HEK293 (cell line): ENCODE measurements around the gene PLAC8L1.

Experiments used
- CTCF ChIA-PET: fragments of 350-600 bp; formaldehyde crosslinking; extraction: SDS; loops from one replicate; lab custom pipeline; 2021; ENCODE audit warnings: antibody characterized with exemption; lab: Yijun Ruan, JAX
- POLR2A ChIA-PET: fragments of 300-600 bp; formaldehyde crosslinking; extraction: SDS; loops from one replicate; lab custom pipeline; 2020; ENCODE audit warnings: antibody characterized with exemption, inconsistent platforms; lab: Yijun Ruan, JAX
- H3K27ac ChIP-seq: fragments of 200-500 bp; sonication (Bioruptor generic); 2 replicates; pipeline ENCODE4 v1.5.1; 2014; ENCODE audit warnings: low read depth, low read length, control low read depth, inconsistent platforms; ENCODE audit errors: extremely low read depth
- H3K36me3 ChIP-seq, 2 experiments: fragments of 200-500 bp in 1 of 2; sonication (Bioruptor generic) in 1 of 2; 1 replicate in 1 of 2; 2 replicates in 1 of 2; pipeline ENCODE4 v1.5.1; 2014 to 2017; ENCODE audit warnings: inconsistent platforms in 2 of 2, low read length in 2 of 2; ENCODE audit not compliant: control insufficient read depth in 2 of 2, insufficient read depth in 1 of 2
- H3K4me1 ChIP-seq: fragments of 200-500 bp; sonication (Bioruptor generic); 2 replicates; pipeline ENCODE4 v1.5.1; 2014; ENCODE audit warnings: mild to moderate bottlenecking, low read length, inconsistent platforms; ENCODE audit not compliant: control insufficient read depth, insufficient read depth
- H3K4me3 ChIP-seq: 2 replicates; pipeline ENCODE4 v1.5.1; 2011; ENCODE audit warnings: low read depth, mild to moderate bottlenecking, control low read depth, low read length, moderate library complexity
- H3K9me3 ChIP-seq: fragments of 200-500 bp; sonication (Bioruptor generic); 2 replicates; pipeline ENCODE4 v1.5.1; 2014; ENCODE audit warnings: low read depth, low read length, inconsistent platforms; ENCODE audit not compliant: control insufficient read depth, insufficient read depth
- BCL11A ChIP-seq: fragments of 450-650 bp; formaldehyde crosslinking; IDR thresholded peaks from 2 replicates; pipeline ENCODE4 v1.5.1; 2016; ENCODE audit warnings: low read depth, missing biosample characterization, missing genetic modification characterization
- CTCF ChIP-seq: fragments of 450-650 bp; formaldehyde crosslinking; IDR thresholded peaks from 2 replicates; pipeline ENCODE4 v1.5.1; 2016; ENCODE audit warnings: missing biosample characterization, missing genetic modification characterization
- GFI1B ChIP-seq: fragments of 450-650 bp; formaldehyde crosslinking; IDR thresholded peaks from 2 replicates; pipeline ENCODE4 v1.5.1; 2016; ENCODE audit warnings: missing biosample characterization, missing genetic modification characterization
- GLIS1 ChIP-seq: fragments of 450-650 bp; formaldehyde crosslinking; IDR thresholded peaks from 2 replicates; pipeline ENCODE4 v1.5.1; 2016; ENCODE audit warnings: missing biosample characterization, missing genetic modification characterization
- INSM2 ChIP-seq: fragments of 450-650 bp; formaldehyde crosslinking; IDR thresholded peaks from 2 replicates; pipeline ENCODE4 v1.5.1; 2016; ENCODE audit warnings: missing biosample characterization, missing genetic modification characterization
- MEIS1 ChIP-seq: sonication (generic); formaldehyde crosslinking; IDR thresholded peaks from 2 replicates; pipeline ENCODE4 v1.8.1; 2022; ENCODE audit warnings: missing genetic modification reagents, mild to moderate bottlenecking, borderline replicate concordance
- REPIN1 ChIP-seq: fragments of 450-650 bp; formaldehyde crosslinking; IDR thresholded peaks from 2 replicates; pipeline ENCODE4 v1.5.1; 2017; ENCODE audit warnings: missing biosample characterization, missing genetic modification characterization, low read depth
- ZBTB21 ChIP-seq: fragments of 450-650 bp; formaldehyde crosslinking; IDR thresholded peaks from 2 replicates; pipeline ENCODE4 v1.5.1; 2017; ENCODE audit warnings: missing biosample characterization, missing genetic modification characterization
- ZBTB6 ChIP-seq: fragments of 450-650 bp; formaldehyde crosslinking; IDR thresholded peaks from 2 replicates; pipeline ENCODE4 v1.5.1; 2017; ENCODE audit warnings: missing biosample characterization, missing genetic modification characterization
- ZFP37 ChIP-seq: fragments of 450-650 bp; formaldehyde crosslinking; IDR thresholded peaks from 2 replicates; pipeline ENCODE4 v1.5.1; 2016; ENCODE audit warnings: missing biosample characterization, missing genetic modification characterization
- ZFP41 ChIP-seq: fragments of 450-650 bp; formaldehyde crosslinking; IDR thresholded peaks from 2 replicates; pipeline ENCODE4 v1.5.1; 2016; ENCODE audit warnings: missing biosample characterization, missing genetic modification characterization, borderline replicate concordance
- ZNF121 ChIP-seq: fragments of 450-650 bp; formaldehyde crosslinking; IDR thresholded peaks from 2 replicates; pipeline ENCODE4 v1.5.1; 2016; ENCODE audit warnings: missing biosample characterization, missing genetic modification characterization
- ZNF146 ChIP-seq: fragments of 450-650 bp; formaldehyde crosslinking; IDR thresholded peaks from 2 replicates; pipeline ENCODE4 v1.5.1; 2016; ENCODE audit warnings: missing biosample characterization, missing genetic modification characterization
- ZNF2 ChIP-seq: fragments of 450-650 bp; formaldehyde crosslinking; IDR thresholded peaks from 2 replicates; pipeline ENCODE4 v1.5.1; 2016; ENCODE audit warnings: missing biosample characterization, missing genetic modification characterization
- ZNF26 ChIP-seq: fragments of 450-650 bp; formaldehyde crosslinking; IDR thresholded peaks from 2 replicates; pipeline ENCODE4 v1.5.1; 2016; ENCODE audit warnings: missing biosample characterization, missing genetic modification characterization
- ZNF354C ChIP-seq: fragments of 450-650 bp; formaldehyde crosslinking; IDR thresholded peaks from 2 replicates; pipeline ENCODE4 v1.5.1; 2016; ENCODE audit warnings: missing biosample characterization, missing genetic modification characterization, low read depth, borderline replicate concordance
- ZNF426 ChIP-seq: fragments of 450-650 bp; formaldehyde crosslinking; IDR thresholded peaks from 2 replicates; pipeline ENCODE4 v1.5.1; 2017; ENCODE audit warnings: missing biosample characterization, missing genetic modification characterization, mild to moderate bottlenecking, inconsistent platforms, moderate library complexity
- ZNF596 ChIP-seq: fragments of 450-650 bp; IDR thresholded peaks from 2 replicates; pipeline ENCODE4 v1.5.0; 2018; ENCODE audit warnings: missing biosample characterization, mild to moderate bottlenecking, missing genetic modification characterization, moderate library complexity
- ZNF624 ChIP-seq: fragments of 450-650 bp; formaldehyde crosslinking; IDR thresholded peaks from 2 replicates; pipeline ENCODE4 v1.5.1; 2017; ENCODE audit warnings: missing biosample characterization, missing genetic modification characterization
- ZNF670 ChIP-seq: fragments of 450-650 bp; formaldehyde crosslinking; IDR thresholded peaks from 2 replicates; pipeline ENCODE4 v1.5.1; 2016; ENCODE audit warnings: missing biosample characterization, missing genetic modification characterization, low read depth
- ZNF792 ChIP-seq: fragments of 450-650 bp; formaldehyde crosslinking; IDR thresholded peaks from 2 replicates; pipeline ENCODE4 v1.5.1; 2016; ENCODE audit warnings: missing biosample characterization, missing genetic modification characterization
- ZSCAN5A ChIP-seq: fragments of 450-650 bp; formaldehyde crosslinking; IDR thresholded peaks from 2 replicates; pipeline ENCODE4 v1.5.1; 2016; ENCODE audit warnings: missing biosample characterization, missing genetic modification characterization
- TF ChIP-seq, protein P1 (sequence below): fragments of 450-650 bp; formaldehyde crosslinking; IDR thresholded peaks from 2 replicates; pipeline ENCODE4 v1.5.1; 2016; ENCODE audit warnings: missing biosample characterization, missing genetic modification characterization
- TF ChIP-seq, protein P2 (sequence below): fragments of 450-650 bp; IDR thresholded peaks from 2 replicates; pipeline ENCODE4 v1.5.1; 2018; ENCODE audit warnings: missing biosample characterization, missing genetic modification characterization
- TF ChIP-seq, protein P3 (sequence below): fragments of 450-650 bp; formaldehyde crosslinking; IDR thresholded peaks from 2 replicates; pipeline ENCODE4 v1.5.1; 2017; ENCODE audit warnings: missing biosample characterization, missing genetic modification characterization

Gene PLAC8L1

GRCh38 chr5:146101646-146102045 is 3.7 kb downstream of the PLAC8L1 start:
- Histone ChIP-seq H3K4me3 (no peak overlapping the region), H3K36me3 (peaks cover 0 to 5% of the 10 kb centered on the region in 2 experiments; a peak in 1 of 3 replicates), H3K9me3 (no peaks in the 10 kb centered on the region), H3K27ac (no peak overlapping the region), H3K4me1 (no peaks in the 10 kb centered on the region)
- ChIA-PET CTCF (no interaction called here), POLR2A (interaction anchor here (0.6 kb wide), 1 partner anchor 1225 kb away, joined by 5 read pairs; no protein-coding TSS in a partner anchor)
- TF ChIP-seq ZBTB6 (tag by site-specific recombination) (no peak), ZNF596 (tag by site-specific recombination) (no peak), ZNF146 (tag by site-specific recombination) (no peak), REPIN1 (tag by site-specific recombination) (no peak), ZNF2 (tag by site-specific recombination) (no peak), BCL11A (tag by site-specific recombination) (no peak), CTCF (tag by site-specific recombination) (no peak), ZNF670 (tag by site-specific recombination) (no peak), ZNF121 (tag by site-specific recombination) (no peak), ZNF426 (tag by site-specific recombination) (no peak), ZNF624 (tag by site-specific recombination) (no peak), ZSCAN5A (tag by site-specific recombination) (no peak), GLIS1 (no peak), ZFP41 (tag by site-specific recombination) (no peak), ZNF354C (no peak), GFI1B (no peak), ZFP37 (tag by site-specific recombination) (no peak), MEIS1 (CRISPR knock-in tag) (no peak)
- TF ChIP-seq, protein P1, sequence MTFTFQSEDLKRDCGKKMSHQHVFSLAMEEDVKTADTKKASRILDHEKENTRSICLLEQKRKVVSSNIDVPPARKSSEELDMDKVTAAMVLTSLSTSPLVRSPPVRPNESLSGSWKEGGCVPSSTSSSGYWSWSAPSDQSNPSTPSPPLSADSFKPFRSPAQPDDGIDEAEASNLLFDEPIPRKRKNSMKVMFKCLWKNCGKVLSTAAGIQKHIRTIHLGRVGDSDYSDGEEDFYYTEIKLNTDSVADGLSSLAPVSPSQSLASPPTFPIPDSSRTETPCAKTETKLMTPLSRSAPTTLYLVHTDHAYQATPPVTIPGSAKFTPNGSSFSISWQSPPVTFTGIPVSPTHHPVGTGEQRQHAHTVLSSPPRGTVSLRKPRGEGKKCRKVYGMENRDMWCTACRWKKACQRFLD (tag by site-specific recombination): no peak
- TF ChIP-seq, protein P2, sequence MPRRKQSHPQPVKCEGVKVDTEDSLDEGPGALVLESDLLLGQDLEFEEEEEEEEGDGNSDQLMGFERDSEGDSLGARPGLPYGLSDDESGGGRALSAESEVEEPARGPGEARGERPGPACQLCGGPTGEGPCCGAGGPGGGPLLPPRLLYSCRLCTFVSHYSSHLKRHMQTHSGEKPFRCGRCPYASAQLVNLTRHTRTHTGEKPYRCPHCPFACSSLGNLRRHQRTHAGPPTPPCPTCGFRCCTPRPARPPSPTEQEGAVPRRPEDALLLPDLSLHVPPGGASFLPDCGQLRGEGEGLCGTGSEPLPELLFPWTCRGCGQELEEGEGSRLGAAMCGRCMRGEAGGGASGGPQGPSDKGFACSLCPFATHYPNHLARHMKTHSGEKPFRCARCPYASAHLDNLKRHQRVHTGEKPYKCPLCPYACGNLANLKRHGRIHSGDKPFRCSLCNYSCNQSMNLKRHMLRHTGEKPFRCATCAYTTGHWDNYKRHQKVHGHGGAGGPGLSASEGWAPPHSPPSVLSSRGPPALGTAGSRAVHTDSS (tag by site-specific recombination): no peak
- TF ChIP-seq, all 188 proteins: peak for 0

- Histone ChIP-seq H3K4me3 (no peak overlapping the region), H3K9me3 (no peaks in the 10 kb centered on the region), H3K36me3 (no peaks in the 10 kb centered on the region)
- ChIA-PET CTCF (interaction anchor here (0.8 kb wide), 1 partner anchor 33 kb away, joined by 6 read pairs; no protein-coding TSS in a partner anchor), POLR2A (no interaction called here)
- TF ChIP-seq ZNF26: no peak
- TF ChIP-seq, protein P3, sequence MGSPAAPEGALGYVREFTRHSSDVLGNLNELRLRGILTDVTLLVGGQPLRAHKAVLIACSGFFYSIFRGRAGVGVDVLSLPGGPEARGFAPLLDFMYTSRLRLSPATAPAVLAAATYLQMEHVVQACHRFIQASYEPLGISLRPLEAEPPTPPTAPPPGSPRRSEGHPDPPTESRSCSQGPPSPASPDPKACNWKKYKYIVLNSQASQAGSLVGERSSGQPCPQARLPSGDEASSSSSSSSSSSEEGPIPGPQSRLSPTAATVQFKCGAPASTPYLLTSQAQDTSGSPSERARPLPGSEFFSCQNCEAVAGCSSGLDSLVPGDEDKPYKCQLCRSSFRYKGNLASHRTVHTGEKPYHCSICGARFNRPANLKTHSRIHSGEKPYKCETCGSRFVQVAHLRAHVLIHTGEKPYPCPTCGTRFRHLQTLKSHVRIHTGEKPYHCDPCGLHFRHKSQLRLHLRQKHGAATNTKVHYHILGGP (tag by site-specific recombination): no peak
- TF ChIP-seq ZNF792 (tag by site-specific recombination): no peak
- TF ChIP-seq ZBTB21: no peak
- no peak for TF ChIP-seq INSM2 (tag by site-specific recombination)
- TF ChIP-seq, all 188 proteins: peak for 0
- no peak overlapping the region for H3K27ac ChIP-seq
- no peaks in the 10 kb centered on the region for H3K4me1 ChIP-seq
These were observed 7.3 kb downstream of the PLAC8L1 start for GRCh38 chr5:146098047-146098446.
